Activated CD4-positive, alpha-beta T cell treated with anti-CD3 and anti-CD28 coated beads for 48 hours (primary cell): Measurements from ENCODE around the gene DENND1A.

Source experiments
- DNase-seq: peaks from one replicate; pipeline ENCODE4 v3.0.0-alpha.2; 2020

Gene DENND1A

GRCh38 chr9:123397975-123398374 lies 532.0 kb downstream of the DENND1A start:
- no peak for DNase-seq

GRCh38 chr9:123395689-123396511 lies 534.0 kb downstream of the DENND1A start:
- DNase-seq = no peak

- no peak for DNase-seq
Observed at GRCh38 chr9:123395276-123395688, 534.6 kb downstream of the DENND1A start.

GRCh38 chr9:123394291-123395235 lies 535.4 kb downstream of the DENND1A start:
- DNase-seq = no peak

GRCh38 chr9:123392802-123393201 lies 537.1 kb downstream of the DENND1A start:
- DNase-seq = no peak

GRCh38 chr9:123391946-123392345 lies 538.0 kb downstream of the DENND1A start:
- no peak for DNase-seq

GRCh38 chr9:123391233-123391632 lies 538.7 kb downstream of the DENND1A start:
- no peak for DNase-seq

GRCh38 chr9:123390337-123391135 lies 539.4 kb downstream of the DENND1A start:
- DNase-seq = no peak

GRCh38 chr9:123389698-123390097 lies 540.2 kb downstream of the DENND1A start:
- no peak for DNase-seq

GRCh38 chr9:123389070-123389469 lies 540.9 kb downstream of the DENND1A start:
- DNase-seq = no peak

- DNase-seq = no peak
Observed at GRCh38 chr9:123387686-123388085, 542.2 kb downstream of the DENND1A start.

GRCh38 chr9:123383512-123384170 lies 546.3 kb downstream of the DENND1A start:
- no peak for DNase-seq

- no peak for DNase-seq
Observed at GRCh38 chr9:123382653-123383511, 547.0 kb downstream of the DENND1A start.

- DNase-seq = no peak
Observed at GRCh38 chr9:123380852-123381705, 548.8 kb downstream of the DENND1A start.

GRCh38 chr9:123378956-123379660 lies 550.8 kb downstream of the DENND1A start:
- DNase-seq = no peak

GRCh38 chr9:123378025-123378424 lies 551.9 kb downstream of the DENND1A start:
- DNase-seq = no peak

GRCh38 chr9:123377211-123377971 lies 552.5 kb downstream of the DENND1A start:
- DNase-seq = no peak

GRCh38 chr9:123376218-123377071 lies 553.5 kb downstream of the DENND1A start:
- DNase-seq = no peak
